Measurements from ENCODE around the gene STUB1.

GRCh38 chr16:646679-647172 lies 33.5 kb upstream of the STUB1 start:
- no peak for TF ChIP-seq CTCF (IDR thresholded peaks at IDR 0.05)
- TF ChIP-seq EP300 (IDR thresholded peaks at IDR 0.05) = no peak
- TF ChIP-seq POLR2A (IDR thresholded peaks at IDR 0.05; ENCODE audit: low read depth) = no peak
